Measurements from ENCODE around the gene SSH2.

The SSH2 gene

GRCh38 chr17:29619251-29619650 is 310.8 kb downstream of the SSH2 start:
- Histone ChIP-seq H3K9me3 (ENCODE audit: low read length) (peaks cover 4% of the 10 kb centered on the region), H3K27me3 (ENCODE audit: insufficient read depth, low read length) (no peaks in the 10 kb centered on the region), H3K36me3 (ENCODE audit: insufficient read depth, low read length) (peaks cover 5% of the 10 kb centered on the region), H2AFZ (ENCODE audit: low read depth, low read length) (no peak overlapping the region), H3K4me3 (ENCODE audit: low read length) (no peak overlapping the region), H3K4me1 (ENCODE audit: insufficient read depth, low read length) (peaks cover 11% of the 10 kb centered on the region)

- no peaks in the 10 kb centered on the region for H3K27me3 ChIP-seq (ENCODE audit: insufficient read depth, low read length)
- H3K4me1 ChIP-seq (ENCODE audit: insufficient read depth, low read length): peaks cover 11% of the 10 kb centered on the region
- H2AFZ ChIP-seq (ENCODE audit: low read depth, low read length): no peak overlapping the region
- no peak overlapping the region for H3K4me3 ChIP-seq (ENCODE audit: low read length)
- peaks cover 4% of the 10 kb centered on the region for H3K9me3 ChIP-seq (ENCODE audit: low read length)
- H3K36me3 ChIP-seq (ENCODE audit: insufficient read depth, low read length): peaks cover 10% of the 10 kb centered on the region
These were observed 311.6 kb downstream of the SSH2 start for GRCh38 chr17:29618272-29619065.

GRCh38 chr17:29617481-29618271 is 312.4 kb downstream of the SSH2 start:
- Histone ChIP-seq H3K4me1 (ENCODE audit: insufficient read depth, low read length) (peaks cover 6% of the 10 kb centered on the region), H3K27me3 (ENCODE audit: insufficient read depth, low read length) (no peaks in the 10 kb centered on the region), H3K4me3 (ENCODE audit: low read length) (no peak overlapping the region), H3K9me3 (ENCODE audit: low read length) (peaks cover 7% of the 10 kb centered on the region), H2AFZ (ENCODE audit: low read depth, low read length) (no peak overlapping the region), H3K36me3 (ENCODE audit: insufficient read depth, low read length) (peaks cover 14% of the 10 kb centered on the region)

- no peak overlapping the region for H2AFZ ChIP-seq (ENCODE audit: low read depth, low read length)
- H3K36me3 ChIP-seq (ENCODE audit: insufficient read depth, low read length): peaks cover 19% of the 10 kb centered on the region
- H3K4me3 ChIP-seq (ENCODE audit: low read length): no peak overlapping the region
- no peaks in the 10 kb centered on the region for H3K27me3 ChIP-seq (ENCODE audit: insufficient read depth, low read length)
- H3K4me1 ChIP-seq (ENCODE audit: insufficient read depth, low read length): peaks cover 2% of the 10 kb centered on the region
- H3K9me3 ChIP-seq (ENCODE audit: low read length): peaks cover 8% of the 10 kb centered on the region
These were observed 312.9 kb downstream of the SSH2 start for GRCh38 chr17:29617125-29617480.

- no peak overlapping the region for H3K4me3 ChIP-seq (ENCODE audit: low read length)
- H3K9me3 ChIP-seq (ENCODE audit: low read length): peaks cover 12% of the 10 kb centered on the region
- no peaks in the 10 kb centered on the region for H3K27me3 ChIP-seq (ENCODE audit: insufficient read depth, low read length)
These were observed 313.6 kb downstream of the SSH2 start for GRCh38 chr17:29616300-29617048.

GRCh38 chr17:29615492-29616299 is 314.3 kb downstream of the SSH2 start:
- H3K27me3 ChIP-seq (ENCODE audit: insufficient read depth, low read length): no peaks in the 10 kb centered on the region
- no peak overlapping the region for H3K4me3 ChIP-seq (ENCODE audit: low read length)
- no peaks in the 10 kb centered on the region for H3K4me1 ChIP-seq (ENCODE audit: insufficient read depth, low read length)
- peaks cover 13% of the 10 kb centered on the region for H3K9me3 ChIP-seq (ENCODE audit: low read length)
- H3K36me3 ChIP-seq (ENCODE audit: insufficient read depth, low read length): peaks cover 33% of the 10 kb centered on the region
- H2AFZ ChIP-seq (ENCODE audit: low read depth, low read length): no peak overlapping the region

More at GRCh38 chr17:29616300-29617048, 313.6 kb downstream of the SSH2 start:
- Histone ChIP-seq H3K36me3 (ENCODE audit: insufficient read depth, low read length) (peaks cover 25% of the 10 kb centered on the region), H2AFZ (ENCODE audit: low read depth, low read length) (no peak overlapping the region), H3K4me1 (ENCODE audit: insufficient read depth, low read length) (no peaks in the 10 kb centered on the region)

- H3K27me3 ChIP-seq (ENCODE audit: insufficient read depth, low read length): no peaks in the 10 kb centered on the region
- no peaks in the 10 kb centered on the region for H3K4me1 ChIP-seq (ENCODE audit: insufficient read depth, low read length)
- H2AFZ ChIP-seq (ENCODE audit: low read depth, low read length): no peak overlapping the region
- H3K9me3 ChIP-seq (ENCODE audit: low read length): peaks cover 13% of the 10 kb centered on the region
- H3K36me3 ChIP-seq (ENCODE audit: insufficient read depth, low read length): peaks cover 38% of the 10 kb centered on the region
- no peak overlapping the region for H3K4me3 ChIP-seq (ENCODE audit: low read length)
These were observed 315.0 kb downstream of the SSH2 start for GRCh38 chr17:29615048-29615385.

- Histone ChIP-seq H2AFZ (ENCODE audit: low read depth, low read length) (no peak overlapping the region), H3K9me3 (ENCODE audit: low read length) (peaks cover 13% of the 10 kb centered on the region), H3K27me3 (ENCODE audit: insufficient read depth, low read length) (no peaks in the 10 kb centered on the region), H3K36me3 (ENCODE audit: insufficient read depth, low read length) (peaks cover 41% of the 10 kb centered on the region), H3K4me3 (ENCODE audit: low read length) (no peak overlapping the region), H3K4me1 (ENCODE audit: insufficient read depth, low read length) (no peaks in the 10 kb centered on the region)
These were observed 315.5 kb downstream of the SSH2 start for GRCh38 chr17:29614349-29615047.

GRCh38 chr17:29613856-29614255 is 316.2 kb downstream of the SSH2 start:
- no peaks in the 10 kb centered on the region for H3K27me3 ChIP-seq (ENCODE audit: insufficient read depth, low read length)
- H3K4me3 ChIP-seq (ENCODE audit: low read length): no peak overlapping the region
- H3K9me3 ChIP-seq (ENCODE audit: low read length): peaks cover 13% of the 10 kb centered on the region
- peaks cover 47% of the 10 kb centered on the region for H3K36me3 ChIP-seq (ENCODE audit: insufficient read depth, low read length)
- no peak overlapping the region for H2AFZ ChIP-seq (ENCODE audit: low read depth, low read length)
- H3K4me1 ChIP-seq (ENCODE audit: insufficient read depth, low read length): no peaks in the 10 kb centered on the region

- Histone ChIP-seq H3K4me1 (ENCODE audit: insufficient read depth, low read length) (no peaks in the 10 kb centered on the region), H3K4me3 (ENCODE audit: low read length) (no peak overlapping the region), H3K9me3 (ENCODE audit: low read length) (peaks cover 13% of the 10 kb centered on the region)
These were observed 316.6 kb downstream of the SSH2 start for GRCh38 chr17:29613352-29613837.

GRCh38 chr17:29612404-29613280 is 317.4 kb downstream of the SSH2 start:
- Histone ChIP-seq H2AFZ (ENCODE audit: low read depth, low read length) (no peak overlapping the region), H3K4me3 (ENCODE audit: low read length) (no peak overlapping the region), H3K4me1 (ENCODE audit: insufficient read depth, low read length) (no peaks in the 10 kb centered on the region), H3K36me3 (ENCODE audit: insufficient read depth, low read length) (peaks cover 56% of the 10 kb centered on the region), H3K27me3 (ENCODE audit: insufficient read depth, low read length) (no peaks in the 10 kb centered on the region), H3K9me3 (ENCODE audit: low read length) (peaks cover 13% of the 10 kb centered on the region)

More at GRCh38 chr17:29613352-29613837, 316.6 kb downstream of the SSH2 start:
- H3K27me3 ChIP-seq (ENCODE audit: insufficient read depth, low read length): no peaks in the 10 kb centered on the region
- H3K36me3 ChIP-seq (ENCODE audit: insufficient read depth, low read length): peaks cover 51% of the 10 kb centered on the region
- H2AFZ ChIP-seq (ENCODE audit: low read depth, low read length): no peak overlapping the region
